SKM-1 treated with dmso at 0.1 percent for 144 hours (cell line): ENCODE measurements around the gene TEX10.
"Not testable (repeated sequence)": the region's sequence is repeated elsewhere in the genome, so short reads cannot be mapped to it uniquely, and the experiment has no call there.

Experiments
- DNase-seq: peaks from one replicate; lab custom pipeline; 2025; ENCODE audit not compliant: unreplicated experiment; lab: John Stamatoyannopoulos, UW

TEX10 gene

DNA sequence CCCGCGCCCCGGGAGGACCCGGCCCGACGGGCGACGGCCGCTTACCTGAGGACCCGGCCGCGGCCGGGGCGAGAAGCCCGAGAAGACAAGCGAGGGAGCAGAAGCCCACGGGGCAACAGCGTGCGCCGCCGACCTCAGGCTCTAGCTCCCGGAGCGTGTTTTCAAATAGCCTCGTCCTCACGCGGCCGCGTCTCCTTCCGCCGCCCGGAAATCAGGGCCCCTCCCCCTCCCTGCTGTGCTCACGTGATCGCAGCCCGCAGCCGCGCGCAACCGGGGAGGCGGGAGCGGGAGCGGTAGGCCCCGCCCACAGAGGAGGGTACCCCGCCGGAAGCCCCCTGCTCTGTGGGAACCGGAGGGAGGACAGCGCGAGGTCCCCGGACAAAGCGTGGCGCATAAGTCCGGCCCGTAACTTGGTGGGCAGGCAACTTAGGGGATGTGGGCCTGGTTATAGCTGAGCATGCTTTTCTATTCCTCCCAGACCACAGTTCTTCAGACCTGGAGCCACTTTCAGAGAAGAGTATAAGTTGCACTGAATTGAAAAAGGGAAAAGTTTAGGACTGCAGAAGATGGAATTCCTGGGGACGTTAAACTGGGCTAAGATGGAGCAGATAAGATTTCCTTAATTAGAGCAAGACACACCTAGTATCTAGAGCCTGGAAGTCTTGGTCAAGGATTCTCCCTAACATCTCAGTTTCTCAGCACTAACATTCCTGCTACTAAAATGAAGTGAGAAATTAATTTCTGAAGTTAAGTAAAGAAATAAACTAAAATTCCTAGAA, at the start of gene TEX10:
TSS of gene TEX10 (minus strand) at position 216 of the 779 bp plus-strand sequence. CDS start 3,579 bp downstream, outside the sequence.
- peak; percentile 64 for DNase-seq

- DNase-seq = no peak
These were observed 48.3 kb upstream of the TEX10 start for GRCh38 chr9:100401042-100401441.

DNA sequence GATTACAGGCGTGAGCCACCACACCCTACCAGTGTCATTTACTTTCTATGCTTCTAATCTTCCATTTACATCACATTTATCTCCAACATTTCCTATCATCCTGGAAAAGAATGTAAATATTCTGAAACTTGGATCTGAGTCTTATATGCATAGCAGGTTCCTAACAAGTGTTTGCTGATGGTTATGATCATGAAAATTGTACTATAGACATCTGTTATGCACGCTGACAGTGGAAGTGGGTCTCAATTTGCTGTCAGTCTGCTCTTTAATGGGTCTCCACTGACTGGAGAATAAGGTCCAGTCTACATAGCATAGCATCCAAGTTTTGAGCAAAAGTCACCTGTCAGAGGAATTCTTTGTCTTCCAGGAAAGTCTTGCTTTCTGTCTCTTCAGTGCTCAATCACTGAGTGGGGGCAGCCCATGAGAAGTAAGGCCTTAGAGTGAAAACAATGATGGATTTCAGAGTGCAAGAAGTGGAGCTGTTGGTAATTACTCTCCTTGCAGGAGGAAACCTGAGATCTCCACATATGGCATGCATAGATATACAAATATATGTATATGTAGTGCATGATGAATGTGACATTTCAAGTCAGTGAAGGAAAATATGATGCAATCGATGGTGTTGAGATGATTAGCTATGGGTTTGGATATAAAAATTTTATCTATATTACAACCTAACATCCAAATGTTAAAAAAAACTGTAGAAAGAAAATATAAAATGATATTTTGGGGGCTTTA, 45.0 kb upstream of the TEX10 start:
- no peak for DNase-seq

GRCh38 chr9:100396769-100397168, 44.0 kb upstream of the TEX10 start:
- no peak for DNase-seq

DNA sequence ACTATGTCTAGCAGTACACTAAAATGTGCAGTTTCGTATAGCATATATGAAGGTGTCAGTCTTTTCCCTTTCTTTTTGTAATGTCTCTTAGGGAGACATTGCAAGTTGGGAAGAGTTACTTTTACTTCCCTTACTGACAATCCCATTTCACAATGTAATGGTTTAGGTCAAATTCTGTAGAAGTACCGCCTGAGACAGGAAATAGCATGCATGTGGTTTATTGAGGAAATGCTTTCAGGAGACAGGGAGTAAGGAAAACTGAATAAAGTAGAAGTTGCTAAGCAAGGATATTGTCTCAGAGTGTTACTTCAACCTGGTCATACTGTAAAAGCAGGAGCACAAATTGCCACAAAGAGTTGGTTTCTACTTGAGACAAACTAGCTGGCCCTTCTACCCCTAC, 42.1 kb upstream of the TEX10 start:
- peak; percentile 10 for DNase-seq

- no peak for DNase-seq
These were observed 41.4 kb upstream of the TEX10 start for GRCh38 chr9:100394032-100394695.

GRCh38 chr9:100392989-100393388, 40.2 kb upstream of the TEX10 start:
- not testable (repeated sequence) for DNase-seq

GRCh38 chr9:100379862-100380261, 27.1 kb upstream of the TEX10 start:
- no peak for DNase-seq

DNA sequence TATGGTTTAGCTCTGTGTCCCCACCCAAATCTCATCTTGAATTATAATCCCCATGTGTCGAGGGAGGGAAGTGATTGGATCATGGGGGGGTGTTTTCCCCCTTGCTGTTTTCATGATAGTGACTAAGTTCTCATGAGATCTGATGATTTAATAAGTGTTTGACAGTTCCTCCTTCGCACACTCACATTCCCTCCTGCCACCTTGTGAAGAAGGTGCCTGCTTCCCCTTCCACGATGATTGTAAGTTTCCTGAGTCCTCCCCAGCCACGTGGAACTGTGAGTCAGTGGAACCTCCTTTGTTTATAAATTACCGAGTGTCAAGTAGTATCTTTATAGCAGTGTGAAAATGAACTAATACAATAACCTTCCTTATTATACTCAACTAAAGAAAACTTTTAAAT, 24.3 kb upstream of the TEX10 start:
- no peak for DNase-seq

DNA sequence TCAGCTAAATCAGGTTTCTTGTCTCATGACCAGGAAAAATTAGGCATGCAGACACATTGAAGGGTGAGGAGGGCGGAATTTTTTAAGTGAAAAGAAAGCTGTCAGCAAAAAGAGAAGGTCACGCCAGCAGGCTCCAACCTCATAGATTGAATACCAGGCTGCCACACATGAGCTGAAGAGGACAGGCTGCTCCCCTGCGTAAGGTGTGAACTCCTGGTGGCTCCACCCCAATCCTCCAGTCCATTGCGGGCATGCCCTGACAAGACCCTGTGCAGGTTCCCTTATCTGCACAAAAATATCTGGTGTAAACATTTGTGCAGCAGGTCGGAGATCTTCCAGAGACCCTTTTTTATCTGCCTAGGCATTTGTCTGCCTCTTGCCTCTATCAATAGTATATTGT, 22.9 kb upstream of the TEX10 start:
- no peak for DNase-seq

- no peak for DNase-seq
These were observed 19.9 kb upstream of the TEX10 start for GRCh38 chr9:100372648-100373047.

DNA sequence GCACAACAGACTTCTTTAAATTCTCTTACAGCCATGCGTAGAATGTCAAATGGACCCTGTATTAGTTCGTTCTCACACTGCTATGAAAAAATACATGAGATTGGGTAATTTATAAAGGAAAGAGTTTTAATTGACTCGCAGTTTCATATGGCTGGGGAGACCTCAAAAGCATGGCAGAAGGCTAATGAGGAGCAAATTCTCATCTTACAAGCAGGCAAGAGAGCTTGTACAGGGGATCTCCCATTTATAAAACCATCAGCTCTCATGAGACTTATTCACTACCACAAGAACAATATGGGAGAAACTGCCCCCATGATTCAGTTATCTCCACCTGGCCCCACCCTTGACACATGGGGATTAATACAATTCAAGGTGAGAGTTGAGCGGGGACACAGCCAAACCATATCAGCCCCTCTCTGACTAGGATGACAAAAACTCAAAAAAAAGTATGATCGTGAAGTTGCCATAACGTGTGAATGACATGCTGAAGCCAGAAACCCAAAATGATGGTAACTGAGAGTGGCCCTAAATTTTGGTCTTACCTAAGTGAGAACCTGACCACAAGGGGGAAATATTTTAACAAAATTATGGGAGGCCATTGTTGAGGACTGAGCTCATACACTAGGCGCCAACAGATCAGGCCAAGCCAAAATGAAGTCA, 17.5 kb upstream of the TEX10 start:
- no peak for DNase-seq

DNA sequence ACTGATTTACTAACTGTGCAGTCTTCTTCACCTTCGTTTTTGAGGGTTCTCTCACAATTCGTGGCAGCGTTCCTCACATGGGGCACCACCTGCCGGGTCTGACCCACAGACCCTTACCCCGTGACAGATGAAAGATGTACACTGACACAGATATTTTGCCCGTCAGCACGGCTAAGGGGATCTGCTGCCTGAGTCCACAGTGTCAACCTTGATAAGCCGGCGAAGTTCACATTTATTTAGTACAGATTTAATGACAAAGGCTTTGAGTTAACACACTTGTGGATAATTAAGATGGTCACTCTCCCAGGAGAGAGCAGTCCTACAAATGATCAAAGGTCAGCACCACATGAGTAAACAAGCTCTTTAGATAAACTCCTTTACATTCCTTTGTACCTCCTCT, 15.9 kb upstream of the TEX10 start:
- no peak for DNase-seq

DNA sequence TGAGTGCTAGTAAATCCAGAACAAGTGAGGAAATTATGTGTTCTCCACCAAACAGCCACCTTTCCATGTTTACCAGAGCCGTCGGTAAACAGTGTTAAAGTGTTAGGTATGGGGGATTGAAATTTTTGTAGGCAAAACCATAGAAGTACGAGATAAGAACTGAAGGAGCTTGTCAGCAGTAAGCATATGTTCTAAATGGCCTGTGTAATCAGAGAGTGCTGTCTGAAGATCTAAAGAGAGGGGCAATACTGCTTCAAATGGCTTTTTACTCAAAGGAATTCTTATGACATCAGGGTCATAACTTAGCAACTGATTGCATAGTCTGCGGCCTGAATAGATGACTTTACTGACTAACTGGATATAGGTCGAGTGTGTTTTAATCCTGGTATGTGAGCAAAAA, 13.4 kb upstream of the TEX10 start:
- no peak for DNase-seq

DNA sequence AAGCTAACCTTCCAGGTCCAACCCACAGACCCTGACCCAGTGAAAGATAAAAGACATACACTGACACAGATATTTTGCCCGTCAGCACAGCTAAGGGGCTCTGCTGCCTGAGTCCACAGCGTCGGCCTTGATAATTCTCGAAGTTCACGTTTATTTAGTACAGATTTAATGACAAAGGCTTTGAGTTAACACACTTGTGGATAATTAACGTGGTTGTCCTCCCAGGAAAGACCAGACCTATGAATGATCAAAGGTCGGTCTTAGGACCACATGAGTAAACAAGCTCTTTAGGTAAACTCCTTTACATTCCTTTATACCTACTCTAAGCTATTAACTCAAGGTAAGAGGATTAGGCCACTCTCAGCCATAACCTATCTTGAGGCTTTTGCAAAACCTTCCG, 11.3 kb upstream of the TEX10 start:
- no peak for DNase-seq

GRCh38 chr9:100359057-100359456, 6.3 kb upstream of the TEX10 start:
- no peak for DNase-seq

GRCh38 chr9:100357501-100357900, 4.8 kb upstream of the TEX10 start:
- no peak for DNase-seq

DNA sequence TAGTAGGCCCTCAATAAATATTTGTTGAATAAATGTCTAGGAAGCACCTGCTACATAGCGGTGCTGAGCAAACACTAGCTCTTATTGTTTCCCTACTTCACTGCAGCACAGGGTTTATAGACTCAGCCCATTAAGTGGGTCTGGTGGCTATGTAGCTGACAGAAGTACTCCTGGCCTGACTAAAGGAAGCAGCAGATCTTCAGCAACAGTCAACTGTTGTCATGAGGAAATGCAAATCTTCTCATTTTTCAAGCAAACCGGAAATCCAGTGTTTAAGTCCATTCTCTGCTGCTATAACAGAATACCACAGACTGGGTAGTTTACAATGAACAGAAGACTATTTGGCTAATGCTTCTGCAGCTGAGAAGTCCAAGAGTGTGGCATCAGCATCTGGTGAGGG, 2.8 kb upstream of the TEX10 start:
- no peak for DNase-seq

GRCh38 chr9:100354121-100354800, 1.5 kb upstream of the TEX10 start:
- no peak for DNase-seq

- DNase-seq = no peak
These were observed 478 bp downstream of the TEX10 start for GRCh38 chr9:100352201-100352726.

DNA sequence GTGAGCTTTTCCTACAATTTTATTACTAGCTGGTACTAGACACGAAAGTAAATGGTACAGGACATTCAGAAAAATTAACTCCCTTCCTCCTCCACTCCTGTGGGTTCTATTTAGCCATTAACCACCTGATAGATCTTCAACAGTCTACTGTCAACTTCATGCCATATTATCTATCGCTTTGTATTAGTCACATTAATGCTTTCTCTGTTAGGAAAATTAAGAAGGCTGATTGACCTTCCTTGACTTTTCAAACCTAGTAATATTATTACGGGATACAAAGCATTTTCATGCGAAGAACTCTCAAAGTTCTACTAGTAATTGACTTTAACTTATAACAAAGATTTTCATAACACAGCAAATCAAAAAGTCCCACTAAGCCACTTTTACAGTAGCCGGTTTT, 1.2 kb downstream of the TEX10 start:
- DNase-seq = no peak
